GM19438 (cell line): ENCODE measurements around the gene CALR3.
"Not testable (repeated sequence)": the region's sequence is repeated elsewhere in the genome, so short reads cannot be mapped to it uniquely, and the experiment has no call there.

Experiments
- ATAC-seq: cut with Tn5 transposase; IDR thresholded peaks from one replicate; pipeline ENCODE4 v1.9.1; 2021; ENCODE audit warnings: low read depth; ENCODE audit not compliant: unreplicated experiment

CALR3 gene

DNA sequence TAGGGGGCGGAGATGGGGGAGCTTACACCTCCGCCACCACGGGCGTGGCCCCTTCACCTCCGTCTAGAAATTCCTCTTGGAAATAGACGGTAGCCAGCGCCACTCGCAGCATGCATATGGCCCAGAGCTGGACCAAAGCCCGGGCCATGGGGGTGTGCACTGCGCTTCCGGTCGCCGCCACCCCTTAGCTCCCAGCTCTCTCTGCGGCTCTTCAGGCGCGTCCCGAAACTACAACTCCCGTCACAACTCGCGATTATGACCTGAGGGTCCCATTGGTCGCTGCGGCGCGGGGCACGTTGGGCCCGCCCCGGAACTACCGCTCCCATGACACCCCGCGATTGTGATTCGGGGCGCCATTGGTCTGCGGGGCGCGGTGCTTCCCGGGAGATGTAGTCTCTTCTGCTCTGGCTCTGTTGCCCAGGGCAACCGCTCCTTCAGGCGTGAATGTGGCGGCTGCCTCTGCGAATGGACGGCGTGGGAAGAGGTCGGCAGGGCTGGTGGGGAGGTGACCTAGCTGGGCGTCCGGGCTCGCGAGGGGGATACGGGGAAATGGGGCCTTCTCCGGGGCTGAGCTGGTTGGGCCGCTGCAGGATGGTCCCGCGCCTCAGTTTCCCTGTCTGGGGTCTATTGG lies at the start of gene CALR3, which contains the start of gene C19orf44:
TSS of gene CALR3 (minus strand) at position 186 of the 631 bp plus-strand sequence. CDS start at position 148, 38 bp downstream.
TSS of gene C19orf44 (plus strand) at position 413 of the 631 bp plus-strand sequence. CDS start 4,399 bp downstream, outside the sequence.
- peak; percentile 97 for ATAC-seq

- ATAC-seq, result no peak
Measured at GRCh38 chr19:16544473-16545231, 48.7 kb upstream of the CALR3 start.

GRCh38 chr19:16543734-16544133 lies 47.8 kb upstream of the CALR3 start:
- ATAC-seq, result not testable (repeated sequence)

GRCh38 chr19:16542910-16543472 lies 47.0 kb upstream of the CALR3 start:
- no peak for ATAC-seq

GRCh38 chr19:16542045-16542909 lies 46.3 kb upstream of the CALR3 start, which contains the start of gene CHERP:
TSS of gene CHERP (minus strand) at chr19:16542437. CDS start at chr19:16542378, 59 bp downstream.
- ATAC-seq, result peak; percentile 74

DNA sequence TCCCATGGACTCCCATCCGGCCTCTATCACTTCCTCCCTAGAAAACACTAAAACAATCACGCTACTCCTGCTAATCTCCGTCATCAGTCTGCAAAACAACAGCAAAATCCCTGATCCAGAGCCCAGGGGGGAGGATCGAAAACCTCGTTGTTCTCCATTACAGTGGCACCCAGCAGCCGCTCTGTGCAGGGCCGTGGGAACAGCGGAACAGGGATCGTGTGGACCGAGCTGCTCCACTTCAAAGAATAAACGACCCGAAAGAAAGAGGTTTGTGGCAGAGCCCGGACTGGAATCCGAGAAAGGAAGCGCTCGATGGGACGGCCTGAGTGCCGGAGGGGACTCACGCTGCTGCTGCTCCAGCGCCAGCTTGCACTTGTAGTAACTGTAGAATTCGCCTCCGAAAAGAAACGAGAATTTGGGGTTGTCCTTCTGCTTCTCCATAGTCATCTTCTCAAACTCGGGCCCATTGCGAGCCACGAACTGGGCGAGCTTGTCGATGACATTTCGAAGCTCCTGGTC lies 45.6 kb upstream of the CALR3 start:
- no peak for ATAC-seq

DNA sequence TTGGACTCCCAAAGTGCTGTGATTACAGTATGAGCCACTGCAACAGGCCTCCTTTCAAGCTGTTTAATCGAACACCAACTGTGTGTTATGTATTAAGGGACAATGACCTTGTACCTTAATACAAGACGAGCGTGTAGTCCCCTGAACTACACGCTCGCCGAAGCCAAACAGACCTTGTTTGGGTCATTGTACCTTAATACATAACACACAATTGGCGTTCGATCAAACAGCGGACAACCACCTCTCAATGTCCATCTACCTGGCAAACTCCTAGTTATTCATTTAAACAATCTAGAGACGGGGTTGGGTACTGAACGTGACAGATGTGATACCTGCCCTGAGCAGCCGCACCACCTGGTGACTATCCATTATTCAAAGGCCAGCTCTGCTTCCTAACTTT lies 45.0 kb upstream of the CALR3 start:
- no peak for ATAC-seq

DNA sequence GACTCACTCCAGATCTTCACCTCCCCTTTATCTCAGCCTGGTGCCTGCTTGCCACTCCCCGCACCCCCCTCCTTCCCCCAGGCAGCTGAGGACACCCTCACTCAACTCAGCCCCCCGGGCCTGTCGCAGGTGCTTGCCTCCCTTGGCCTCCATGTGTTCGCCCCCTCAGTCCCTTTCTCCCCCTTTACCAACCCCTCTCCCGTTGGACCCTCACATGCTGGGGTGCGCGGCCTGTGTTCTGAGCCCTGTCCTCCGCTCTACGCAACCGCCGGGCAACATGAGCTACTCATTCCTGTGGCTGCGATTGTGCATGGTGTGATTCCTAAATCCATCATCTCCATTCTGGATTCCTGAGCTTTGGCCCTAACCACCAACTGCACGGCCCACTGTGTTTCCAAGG lies 41.1 kb upstream of the CALR3 start:
- no peak for ATAC-seq

GRCh38 chr19:16536130-16536529 lies 40.2 kb upstream of the CALR3 start:
- no peak for ATAC-seq

DNA sequence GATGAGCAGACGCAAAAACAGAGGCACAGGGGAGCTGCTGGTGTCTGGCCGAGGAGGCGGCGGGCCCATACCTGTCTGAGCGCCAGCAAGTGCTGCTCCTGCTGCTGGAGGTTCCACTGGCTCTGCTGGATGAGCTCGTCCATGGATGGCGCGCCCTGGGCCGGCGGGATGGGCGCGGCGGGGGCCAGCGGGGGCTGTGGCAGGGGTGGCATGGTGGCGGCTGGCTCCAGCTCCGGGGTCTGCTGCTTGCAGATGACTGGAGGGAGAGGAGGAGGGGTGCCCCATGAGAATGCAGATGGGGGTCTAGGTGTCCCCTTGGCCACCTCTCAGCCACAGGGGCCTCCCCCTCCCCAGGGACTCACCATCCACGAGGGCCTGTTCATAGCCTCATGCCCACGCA lies 39.4 kb upstream of the CALR3 start:
- no peak for ATAC-seq

DNA sequence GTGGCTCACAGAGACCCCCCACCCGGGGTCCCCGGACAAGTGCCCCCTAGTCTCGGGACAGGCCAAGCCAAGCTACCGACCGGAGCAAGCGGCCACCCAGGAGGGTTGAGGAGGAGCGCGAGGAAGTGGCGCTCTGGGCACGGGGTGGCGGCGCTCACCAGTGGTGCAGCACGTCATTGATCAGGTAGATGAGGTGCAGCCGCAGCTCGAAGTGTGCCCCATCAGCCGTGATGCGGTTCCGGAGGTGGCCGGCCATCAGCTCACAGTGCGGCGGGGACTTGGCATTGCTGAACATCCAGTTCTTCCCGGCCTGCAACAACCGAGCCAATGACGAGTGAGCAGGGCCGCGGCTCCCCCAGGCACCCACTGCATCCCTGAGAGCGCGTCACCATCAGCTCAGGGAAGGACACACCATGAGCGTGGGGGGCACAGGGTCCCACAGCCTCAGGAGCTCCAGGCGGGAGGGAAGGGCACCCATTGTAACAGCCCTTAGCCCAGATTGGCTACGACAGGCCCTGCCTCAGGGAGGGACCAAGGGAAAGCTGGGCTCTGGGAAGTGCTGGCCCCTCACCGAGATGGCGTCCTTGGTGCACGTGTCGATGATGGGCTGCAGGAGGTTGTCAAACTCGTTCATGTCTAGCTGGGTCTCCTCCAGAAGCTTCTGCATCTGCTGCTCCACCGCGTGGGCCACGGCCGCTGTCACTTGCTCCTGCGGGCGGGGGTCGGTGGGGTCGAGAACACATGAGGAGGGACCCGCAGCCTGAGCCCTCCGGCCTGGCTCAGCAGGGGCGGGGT lies 36.7 kb upstream of the CALR3 start:
- no peak for ATAC-seq

GRCh38 chr19:16531380-16531669 lies 35.4 kb upstream of the CALR3 start:
- ATAC-seq, result no peak

DNA sequence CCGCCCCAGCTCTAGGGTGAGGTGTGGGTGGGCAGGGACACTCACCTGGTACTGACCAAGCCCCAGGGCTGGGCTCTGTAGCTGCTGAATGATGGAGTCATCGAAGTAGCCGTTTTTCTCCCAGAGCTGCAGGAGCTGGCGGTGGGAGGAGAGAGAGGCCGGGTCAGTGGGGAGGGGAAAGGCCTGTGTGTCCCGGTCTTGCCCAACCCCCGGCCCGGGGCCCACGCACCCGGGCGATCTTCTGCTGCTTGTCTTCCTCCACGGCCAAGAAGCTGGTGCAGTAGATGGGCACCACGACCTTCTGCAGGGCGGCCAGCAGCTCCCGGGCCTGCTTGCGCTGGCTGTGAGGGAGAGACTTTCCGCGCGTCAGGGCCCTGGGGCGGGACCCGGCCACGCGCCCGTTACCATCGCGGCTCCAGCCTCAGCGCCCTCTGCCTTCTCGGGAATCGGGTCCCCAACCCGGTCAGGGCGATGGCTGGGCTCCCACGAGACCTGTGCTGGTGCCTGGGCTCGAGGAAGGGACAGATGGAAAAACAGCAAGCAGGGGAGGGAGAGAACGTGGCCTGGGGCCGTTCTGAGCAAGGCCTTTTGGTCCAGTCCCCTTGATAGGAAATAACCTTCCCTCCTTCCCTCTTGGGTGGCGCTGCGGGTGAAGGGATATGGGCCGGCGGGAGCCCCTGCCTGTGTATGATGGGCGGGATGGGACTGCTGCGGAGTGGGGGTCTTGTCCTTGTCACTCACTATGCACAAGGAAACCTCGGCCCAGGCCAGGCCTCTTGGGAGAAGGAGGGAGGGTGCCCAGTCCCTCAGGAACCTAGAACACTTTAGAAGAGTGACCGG lies 34.8 kb upstream of the CALR3 start:
- ATAC-seq, result no peak

DNA sequence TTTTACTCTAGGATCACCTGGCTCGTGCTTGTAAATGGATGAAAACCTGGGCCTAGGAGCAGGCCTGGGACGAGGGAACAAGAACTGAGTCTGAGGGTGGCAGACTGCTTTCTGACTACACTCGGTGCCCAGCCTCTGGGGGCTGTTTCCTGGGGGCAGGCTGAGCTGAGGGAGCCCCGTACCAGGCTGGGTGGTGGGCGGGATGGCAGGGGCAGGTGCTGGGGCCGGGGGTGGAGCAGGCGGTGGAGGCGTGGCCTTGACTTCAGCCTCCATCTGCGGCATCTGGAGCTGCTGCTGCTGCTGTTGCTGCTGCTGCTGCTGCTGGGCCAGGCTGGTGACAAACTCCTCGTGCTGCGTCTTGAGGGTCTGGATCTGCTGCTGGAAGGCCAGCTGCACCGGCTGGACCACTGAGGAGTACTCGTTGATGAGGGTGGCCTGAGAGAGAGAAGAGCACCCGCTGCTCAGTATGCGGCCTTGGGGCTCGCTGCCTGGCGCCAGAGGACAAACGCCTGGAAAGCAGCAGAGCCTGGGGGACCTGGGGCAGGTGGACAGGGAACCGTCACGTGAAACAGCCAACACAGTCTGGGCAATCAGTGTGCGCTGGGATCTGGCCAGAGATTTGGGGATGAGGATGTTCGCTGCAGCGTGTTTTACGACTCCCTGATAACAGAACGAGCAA lies 33.6 kb upstream of the CALR3 start:
- ATAC-seq, result no peak

- no peak for ATAC-seq
Measured at GRCh38 chr19:16527971-16528521, 32.1 kb upstream of the CALR3 start.

- no peak for ATAC-seq
Measured at GRCh38 chr19:16527334-16527935, 31.5 kb upstream of the CALR3 start.

DNA sequence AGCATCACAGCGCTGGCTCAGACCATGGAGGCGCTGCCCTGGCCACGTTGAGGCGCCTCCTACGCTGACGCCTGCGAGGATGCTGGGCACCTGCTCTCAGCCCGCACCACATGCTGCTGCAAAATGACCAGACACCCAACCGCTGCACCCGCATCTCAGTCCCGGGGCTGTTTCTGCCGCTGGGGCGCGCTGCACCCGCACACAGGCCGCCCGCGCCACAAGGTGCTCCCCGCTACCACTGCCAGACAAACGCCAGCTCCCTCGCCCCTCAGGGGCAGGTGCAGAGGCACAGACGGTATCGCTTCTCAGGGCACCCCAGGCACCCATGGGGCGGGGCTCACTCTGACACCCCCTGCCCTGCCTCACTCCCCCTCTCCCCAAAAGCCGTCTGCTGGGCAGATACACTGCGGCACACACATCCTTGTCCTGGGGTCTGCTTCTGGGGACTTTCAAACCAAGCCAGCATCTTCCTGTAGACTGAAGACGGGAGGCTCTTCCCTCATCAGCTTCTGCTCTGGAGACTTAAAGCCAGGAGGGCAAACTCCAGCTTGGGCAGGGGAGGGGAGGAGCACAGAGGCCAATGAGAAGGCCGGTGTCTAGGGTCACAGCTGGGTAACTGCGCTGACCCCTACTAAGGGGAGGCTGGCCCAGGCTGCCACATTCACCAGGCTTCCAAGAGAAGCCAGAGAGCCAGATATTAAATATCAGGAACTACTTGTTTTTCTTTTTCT lies 29.9 kb upstream of the CALR3 start:
- no peak for ATAC-seq
